HG03520 (cell line): ENCODE data around the gene ZNF439.
"Not testable (repeated sequence)": the region's sequence is repeated elsewhere in the genome, so short reads cannot be mapped to it uniquely, and the experiment has no call there.

Experiments
- ATAC-seq: cut with Tn5 transposase; IDR thresholded peaks from one replicate; pipeline ENCODE4 v1.9.1; 2021; ENCODE audit warnings: mild to moderate bottlenecking, moderate library complexity; ENCODE audit not compliant: unreplicated experiment

Gene ZNF439

GRCh38 chr19:11867766-11868165 lies 19.2 kb downstream of the ZNF439 start:
- ATAC-seq = not testable (repeated sequence)

- ATAC-seq = no peak
These were observed 19.7 kb downstream of the ZNF439 start for GRCh38 chr19:11868188-11868587.

- no peak for ATAC-seq
These were observed 24.1 kb downstream of the ZNF439 start for GRCh38 chr19:11872624-11873023.

GRCh38 chr19:11873762-11874161 lies 25.2 kb downstream of the ZNF439 start:
- no peak for ATAC-seq

- not testable (repeated sequence) for ATAC-seq
These were observed 31.3 kb downstream of the ZNF439 start for GRCh38 chr19:11879687-11880266.

GRCh38 chr19:11880598-11880997 lies 32.1 kb downstream of the ZNF439 start:
- no peak for ATAC-seq

GRCh38 chr19:11881151-11881800 lies 32.8 kb downstream of the ZNF439 start:
- ATAC-seq = no peak

GRCh38 chr19:11882606-11883005 lies 34.1 kb downstream of the ZNF439 start:
- no peak for ATAC-seq

- ATAC-seq = no peak
These were observed 38.7 kb downstream of the ZNF439 start for GRCh38 chr19:11887234-11887610.

GRCh38 chr19:11887611-11888531 lies 39.3 kb downstream of the ZNF439 start, which contains the start of gene ZNF69:
Gene ZNF69, plus strand, starts transcription at chr19:11887782. Its CDS starts 142 bp downstream, at chr19:11887924.
- no peak for ATAC-seq

GRCh38 chr19:11889901-11890300 lies 41.4 kb downstream of the ZNF439 start:
- not testable (repeated sequence) for ATAC-seq

GRCh38 chr19:11890634-11891033 lies 42.1 kb downstream of the ZNF439 start:
- ATAC-seq = no peak

- ATAC-seq = no peak
These were observed 46.3 kb downstream of the ZNF439 start for GRCh38 chr19:11894851-11895250.

- no peak for ATAC-seq
These were observed 53.7 kb downstream of the ZNF439 start for GRCh38 chr19:11902228-11902627.

GRCh38 chr19:11905928-11906327 lies 57.4 kb downstream of the ZNF439 start:
- ATAC-seq = no peak

GRCh38 chr19:11911937-11912336 lies 63.4 kb downstream of the ZNF439 start:
- ATAC-seq = not testable (repeated sequence)

GRCh38 chr19:11914417-11915051 lies 66.0 kb downstream of the ZNF439 start:
- ATAC-seq = not testable (repeated sequence)
